Testis (tissue), 3 donors: ENCODE data around the gene PLPPR4. TPM values are rescaled to one million over a fixed set of nuclear protein-coding genes. Genes with fewer than 3 reads are reported as not detected.

Experiments
- DNase-seq: peaks from one replicate; pipeline ENCODE4 v3.0.0-alpha.2; 2019
- H3K27ac ChIP-seq, 2 donors: fragments of 200-600 bp; sonication (generic); one replicate each; pipeline ENCODE4 v1.5.1; 2019
- H3K27me3 ChIP-seq: fragments of 200-600 bp; sonication (generic); one replicate; pipeline ENCODE4 v1.5.1; 2019
- H3K36me3 ChIP-seq: fragments of 200-600 bp; sonication (generic); one replicate; pipeline ENCODE4 v1.5.1; 2017; ENCODE audit warnings: low read depth; ENCODE audit errors: missing control alignments
- H3K4me1 ChIP-seq: fragments of 200-600 bp; sonication (generic); one replicate; pipeline ENCODE4 v1.5.1; 2019
- H3K4me3 ChIP-seq, 2 donors: fragments of 200-600 bp; sonication (generic); one replicate each; pipeline ENCODE4 v1.5.1; 2017 to 2019
- H3K9me3 ChIP-seq: fragments of 200-600 bp; sonication (generic); one replicate; pipeline ENCODE4 v1.5.1; 2017
- CTCF ChIP-seq, 3 experiments: fragments of 450-650 bp in 2 of 3; fragments of 200-600 bp in 1 of 3; sonication (generic) in 1 of 3; IDR thresholded peaks; one replicate each; pipeline ENCODE4 v1.5.1; 2016 to 2019; ENCODE audit warnings: antibody characterized with exemption in 3 of 3, mild to moderate bottlenecking in 2 of 3, moderate library complexity in 1 of 3
- POLR2A ChIP-seq: fragments of 450-650 bp; IDR thresholded peaks from one replicate; pipeline ENCODE4 v1.6.1; 2017; ENCODE audit warnings: antibody characterized with exemption, mild to moderate bottlenecking, moderate library complexity
- WGBS, 2 donors: methylation state at CpG; one replicate each; pipeline ENCODE4 v1.1.5; 2018; 5-methylcytosine and 5-hydroxymethylcytosine counted together
- intact Hi-C: fragments of 100-400 bp; cut with DNase I; formaldehyde crosslinking; loops from one replicate; pipeline ENCODE4 v1.15.1; 2023; ENCODE audit warnings: low total_unique reads
- polyA plus RNA-seq: library from polyadenylated mRNA; stranded (reverse); fragments of 350-450 nt; fragmentation: Illumina TruSeq; extraction: RNeasy Lipid Tissue Mini Kit (QIAGEN cat#74804); gene quantifications from one replicate; pipeline ENCODE4 v1.2.3, GENCODE V29; 2014; ENCODE audit warnings: low read depth, low replicate concordance; ENCODE audit not compliant: insufficient read depth
- total RNA-seq, 2 donors: library from RNA; depleted of rRNA; stranded (reverse); fragments of >200 nt; gene quantifications; one replicate each; pipeline ENCODE4 v1.2.3, GENCODE V29; 2016

The PLPPR4 gene
- total and polyA plus RNA-seq, 3 donors from 2014 or later = 5.9 to 8.7 (median 6.0) TPM

- H3K36me3 ChIP-seq = no peaks in the 10 kb centered on the region
- no peak overlapping the region for H3K4me3 ChIP-seq
- no peak overlapping the region for H3K27ac ChIP-seq
- intact Hi-C loops = no loop called here
- no peak for DNase-seq
- WGBS, 2 donors = 84 to 89% methylated on average over 2 of the region's 2 CpGs
- no peaks in the 10 kb centered on the region for H3K27me3 ChIP-seq
- H3K9me3 ChIP-seq = no peaks in the 10 kb centered on the region
- H3K4me1 ChIP-seq = no peaks in the 10 kb centered on the region
- no peak for TF ChIP-seq POLR2A
- TF ChIP-seq CTCF (IDR thresholded peaks at IDR 0.05) = no peak
Measured at GRCh38 chr1:99232172-99232571, 32.1 kb upstream of the PLPPR4 start.

DNA sequence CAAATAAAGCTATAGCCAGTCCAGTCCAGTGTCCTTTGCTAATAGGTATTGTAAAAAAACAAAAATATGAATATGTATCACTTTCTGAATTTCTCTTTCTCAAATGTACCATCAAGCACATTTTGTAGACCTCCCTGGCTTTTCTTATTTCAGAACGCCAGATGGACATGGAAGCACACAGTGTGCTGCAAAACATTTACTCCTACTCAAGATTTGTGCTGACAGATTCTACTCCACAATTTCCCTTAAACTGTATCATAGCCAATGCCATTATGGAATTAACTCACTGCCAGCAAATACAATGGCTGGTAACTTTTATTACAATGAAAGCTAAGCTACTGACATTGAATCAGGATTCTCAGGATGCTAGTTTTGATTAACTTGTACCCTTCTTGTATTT lies 30.8 kb upstream of the PLPPR4 start:
- Histone ChIP-seq H3K9me3 (no peaks in the 10 kb centered on the region), H3K4me1 (no peaks in the 10 kb centered on the region), H3K36me3 (no peaks in the 10 kb centered on the region), H3K4me3 (no peak overlapping the region), H3K27ac (no peak overlapping the region), H3K27me3 (no peaks in the 10 kb centered on the region)
- TF ChIP-seq POLR2A = no peak
- TF ChIP-seq CTCF (IDR thresholded peaks at IDR 0.05) = no peak
- 36 to 42% methylated on average over 1 of the region's 1 CpG for WGBS, 2 donors
- no peak for DNase-seq
- intact Hi-C loops = no loop called here

GRCh38 chr1:99236756-99237155 lies 27.5 kb upstream of the PLPPR4 start:
- Histone ChIP-seq H3K9me3 (no peaks in the 10 kb centered on the region), H3K27me3 (no peaks in the 10 kb centered on the region), H3K4me3 (no peak overlapping the region), H3K36me3 (no peaks in the 10 kb centered on the region), H3K27ac (no peak overlapping the region), H3K4me1 (no peaks in the 10 kb centered on the region)
- TF ChIP-seq CTCF (IDR thresholded peaks at IDR 0.05) (no peak), POLR2A (no peak)
- intact Hi-C loops = no loop called here
- DNase-seq = no peak

DNA sequence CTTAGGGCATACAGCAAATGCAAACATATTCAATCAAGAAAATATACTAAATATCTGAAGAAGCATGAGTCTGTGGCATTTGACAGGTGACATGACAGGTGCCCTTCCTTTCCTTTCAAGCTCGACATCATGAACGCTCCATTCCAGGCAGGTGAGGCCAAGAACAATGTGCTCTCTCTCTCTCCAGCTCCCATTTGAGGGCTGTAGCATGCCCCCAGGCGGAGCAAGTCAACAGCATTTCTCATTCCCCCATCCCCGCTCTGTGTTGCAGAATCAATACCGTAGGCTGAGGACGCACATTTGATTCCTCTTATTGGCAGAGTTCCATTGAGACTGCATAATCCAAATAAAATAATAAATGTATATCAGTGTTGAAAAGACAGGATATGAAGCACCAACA lies 24.6 kb upstream of the PLPPR4 start:
- TF ChIP-seq CTCF (IDR thresholded peaks at IDR 0.05) (no peak), POLR2A (no peak)
- no peaks in the 10 kb centered on the region for H3K9me3 ChIP-seq
- WGBS, 2 donors = 77 to 87% methylated on average over 6 of the region's 6 CpGs

DNA sequence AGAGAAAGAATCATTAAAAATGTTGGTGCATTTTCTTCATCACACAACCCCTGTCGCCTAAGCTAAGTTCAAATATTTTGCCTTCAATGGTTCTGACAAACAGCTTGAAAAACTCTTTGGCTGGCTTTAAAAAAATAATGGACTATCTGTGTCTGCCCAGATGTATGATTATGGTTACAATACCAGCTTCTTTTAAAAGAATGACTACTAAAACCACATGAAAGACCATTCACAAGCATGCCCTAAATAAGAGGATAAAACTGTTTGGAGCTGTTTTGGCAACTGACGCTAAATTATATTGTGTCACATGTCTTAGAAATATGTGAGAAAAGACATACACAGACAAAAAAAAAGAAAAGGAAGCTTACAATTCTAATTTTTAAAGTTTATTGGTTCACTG lies 23.7 kb upstream of the PLPPR4 start:
- intact Hi-C loops = no loop called here
- no peak for DNase-seq
- Histone ChIP-seq H3K9me3 (no peaks in the 10 kb centered on the region), H3K27me3 (no peaks in the 10 kb centered on the region), H3K36me3 (no peaks in the 10 kb centered on the region), H3K4me1 (no peaks in the 10 kb centered on the region), H3K4me3 (no peak overlapping the region), H3K27ac (no peak overlapping the region)
- 91 to 98% methylated on average over 2 of the region's 2 CpGs for WGBS, 2 donors
- no peak for TF ChIP-seq POLR2A
- no peak for TF ChIP-seq CTCF (IDR thresholded peaks at IDR 0.05)

More for the DNA sequence above, 24.6 kb upstream of the PLPPR4 start:
- Histone ChIP-seq H3K36me3 (no peaks in the 10 kb centered on the region), H3K27ac (no peak overlapping the region), H3K27me3 (no peaks in the 10 kb centered on the region), H3K4me1 (no peaks in the 10 kb centered on the region), H3K4me3 (no peak overlapping the region)
- intact Hi-C loops = no loop called here
- no peak for DNase-seq
